ENCODE results near the gene PAK5. TPM values are rescaled to one million over a fixed set of nuclear protein-coding genes. Genes with fewer than 3 reads are reported as not detected.

The PAK5 gene
- total RNA-seq, 2 donors from 2014 or later, result 0.22 to 0.42 TPM

DNA sequence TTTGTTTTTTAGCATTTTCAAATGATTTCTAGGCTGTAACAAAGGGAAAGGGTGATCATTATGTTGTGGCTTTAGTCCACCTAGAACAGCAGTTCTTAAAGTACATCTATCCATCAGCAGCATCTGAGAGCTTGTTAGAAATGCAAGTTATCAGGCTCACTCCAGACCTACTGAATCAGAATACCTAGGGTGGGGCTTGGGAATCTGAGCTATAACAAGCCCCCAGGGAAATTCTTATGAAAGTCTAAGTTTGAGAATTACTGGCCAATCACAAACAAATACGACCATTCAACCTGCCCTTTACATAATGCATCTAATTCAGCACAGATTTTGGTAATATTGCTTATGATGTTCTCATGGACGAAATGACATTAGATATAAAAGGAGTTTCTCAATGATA lies 201.0 kb downstream of the PAK5 start:
- Mint-ChIP-seq H3K4me1 (no peaks in the 10 kb centered on the region), H3K9me3 (peaks cover 7% of the 10 kb centered on the region), H3K27ac (no peak overlapping the region), H3K27me3 (ENCODE audit: insufficient read depth) (no peaks in the 10 kb centered on the region), H3K4me3 (no peak overlapping the region), H3K36me3 (ENCODE audit: low read depth) (no peaks in the 10 kb centered on the region)
- H3K4me3 ChIP-seq (ENCODE audit: low read length), result no peak overlapping the region
- H3K27ac ChIP-seq (ENCODE audit: low read depth, low read length), result no peak overlapping the region
- no peaks in the 10 kb centered on the region for H3K9me3 ChIP-seq (ENCODE audit: control insufficient read depth, low read length)
- no peaks in the 10 kb centered on the region for H3K36me3 ChIP-seq (ENCODE audit: control insufficient read depth, insufficient read depth, low read length)
- TF ChIP-seq, protein P1, sequence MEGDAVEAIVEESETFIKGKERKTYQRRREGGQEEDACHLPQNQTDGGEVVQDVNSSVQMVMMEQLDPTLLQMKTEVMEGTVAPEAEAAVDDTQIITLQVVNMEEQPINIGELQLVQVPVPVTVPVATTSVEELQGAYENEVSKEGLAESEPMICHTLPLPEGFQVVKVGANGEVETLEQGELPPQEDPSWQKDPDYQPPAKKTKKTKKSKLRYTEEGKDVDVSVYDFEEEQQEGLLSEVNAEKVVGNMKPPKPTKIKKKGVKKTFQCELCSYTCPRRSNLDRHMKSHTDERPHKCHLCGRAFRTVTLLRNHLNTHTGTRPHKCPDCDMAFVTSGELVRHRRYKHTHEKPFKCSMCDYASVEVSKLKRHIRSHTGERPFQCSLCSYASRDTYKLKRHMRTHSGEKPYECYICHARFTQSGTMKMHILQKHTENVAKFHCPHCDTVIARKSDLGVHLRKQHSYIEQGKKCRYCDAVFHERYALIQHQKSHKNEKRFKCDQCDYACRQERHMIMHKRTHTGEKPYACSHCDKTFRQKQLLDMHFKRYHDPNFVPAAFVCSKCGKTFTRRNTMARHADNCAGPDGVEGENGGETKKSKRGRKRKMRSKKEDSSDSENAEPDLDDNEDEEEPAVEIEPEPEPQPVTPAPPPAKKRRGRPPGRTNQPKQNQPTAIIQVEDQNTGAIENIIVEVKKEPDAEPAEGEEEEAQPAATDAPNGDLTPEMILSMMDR (conservative IDR thresholded peaks at IDR 0.05), result no peak
- no peaks in the 10 kb centered on the region for H3K4me1 ChIP-seq (ENCODE audit: control insufficient read depth, insufficient read depth, low read length)
- H3K27me3 ChIP-seq (ENCODE audit: control insufficient read depth, insufficient read depth, low read length, poor library complexity, severe bottlenecking), result no peaks in the 10 kb centered on the region
- 97% methylated on average over 2 of the region's 2 CpGs; no CpG with 5 or more reads in 1 of the 2 experiments for WGBS, 2 experiments (ENCODE audit: insufficient coverage in 1 of 2, insufficient read length in 1 of 2)
- H3K9ac ChIP-seq (ENCODE audit: extremely low read depth, low read length, poor library complexity, severe bottlenecking), result no peak overlapping the region
- DNase-seq, result no peak

DNA sequence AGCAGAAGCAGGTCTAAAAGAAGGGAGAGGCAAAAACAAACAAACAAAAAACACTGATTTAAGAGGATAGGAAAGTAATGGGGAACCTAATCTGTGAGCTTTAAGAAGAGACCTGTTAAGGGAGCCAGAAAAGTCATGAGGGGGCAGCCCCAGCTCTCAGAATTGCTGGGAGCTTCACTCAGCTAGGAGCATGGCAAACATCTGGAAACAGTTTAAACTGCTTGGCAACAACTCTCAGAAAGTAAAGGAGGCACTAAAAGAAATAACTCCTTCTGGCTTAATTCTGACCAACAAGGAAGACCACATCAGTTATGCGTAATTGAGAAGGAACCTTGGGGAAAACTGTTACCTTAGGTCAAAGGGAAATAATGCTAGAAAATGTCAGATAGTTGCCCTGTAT lies 203.1 kb downstream of the PAK5 start:
- no peak overlapping the region for H3K9ac ChIP-seq (ENCODE audit: extremely low read depth, low read length, poor library complexity, severe bottlenecking)
- 95 to 100% methylated on average over 1 of the region's 1 CpG for WGBS, 2 experiments (ENCODE audit: insufficient coverage in 1 of 2, insufficient read length in 1 of 2)
- no peak overlapping the region for H3K4me3 ChIP-seq (ENCODE audit: low read length)
- no peak for DNase-seq
- no peaks in the 10 kb centered on the region for H3K36me3 Mint-ChIP-seq (ENCODE audit: low read depth)
- no peak overlapping the region for H3K4me3 Mint-ChIP-seq
- H3K9me3 ChIP-seq (ENCODE audit: control insufficient read depth, low read length), result no peaks in the 10 kb centered on the region
- no peak overlapping the region for H3K27ac Mint-ChIP-seq
- peaks cover 4% of the 10 kb centered on the region for H3K9me3 Mint-ChIP-seq
- TF ChIP-seq, protein P1 (conservative IDR thresholded peaks at IDR 0.05), result no peak
- no peaks in the 10 kb centered on the region for H3K4me1 Mint-ChIP-seq
- no peaks in the 10 kb centered on the region for H3K27me3 ChIP-seq (ENCODE audit: control insufficient read depth, insufficient read depth, low read length, poor library complexity, severe bottlenecking)
- no peaks in the 10 kb centered on the region for H3K27me3 Mint-ChIP-seq (ENCODE audit: insufficient read depth)
- no peak overlapping the region for H3K27ac ChIP-seq (ENCODE audit: low read depth, low read length)
- no peaks in the 10 kb centered on the region for H3K4me1 ChIP-seq (ENCODE audit: control insufficient read depth, insufficient read depth, low read length)
- no peaks in the 10 kb centered on the region for H3K36me3 ChIP-seq (ENCODE audit: control insufficient read depth, insufficient read depth, low read length)

DNA sequence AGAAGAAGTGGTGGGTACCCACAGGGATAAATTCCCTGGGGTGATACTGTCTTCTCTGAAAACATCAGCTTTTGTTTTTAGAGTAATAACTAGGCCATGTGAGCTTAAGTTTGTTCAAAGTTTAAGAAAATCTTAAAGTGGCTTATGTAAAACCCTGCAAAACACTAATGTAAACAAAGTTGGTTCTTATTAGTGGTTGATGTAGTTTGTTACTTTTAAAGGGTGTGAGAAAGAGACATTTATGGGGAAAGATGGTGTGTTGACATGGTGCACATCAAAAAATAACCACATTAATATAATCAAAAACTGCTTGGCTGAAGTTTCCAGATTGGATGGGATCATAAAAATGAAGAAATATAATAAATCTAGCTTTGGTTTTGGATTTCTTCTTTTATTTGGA lies 204.5 kb downstream of the PAK5 start:
- no peaks in the 10 kb centered on the region for H3K36me3 Mint-ChIP-seq (ENCODE audit: low read depth)
- H3K4me3 ChIP-seq (ENCODE audit: low read length), result no peak overlapping the region

More for the DNA sequence above, 204.5 kb downstream of the PAK5 start:
- no peak for DNase-seq
- TF ChIP-seq, protein P1 (conservative IDR thresholded peaks at IDR 0.05), result no peak
- Histone ChIP-seq H3K27ac (ENCODE audit: low read depth, low read length) (no peak overlapping the region), H3K36me3 (ENCODE audit: control insufficient read depth, insufficient read depth, low read length) (no peaks in the 10 kb centered on the region), H3K27me3 (ENCODE audit: control insufficient read depth, insufficient read depth, low read length, poor library complexity, severe bottlenecking) (no peaks in the 10 kb centered on the region), H3K9ac (ENCODE audit: extremely low read depth, low read length, poor library complexity, severe bottlenecking) (no peak overlapping the region), H3K9me3 (ENCODE audit: control insufficient read depth, low read length) (no peaks in the 10 kb centered on the region), H3K4me1 (ENCODE audit: control insufficient read depth, insufficient read depth, low read length) (no peaks in the 10 kb centered on the region)
- Mint-ChIP-seq H3K9me3 (no peaks in the 10 kb centered on the region), H3K4me1 (no peaks in the 10 kb centered on the region), H3K4me3 (no peak overlapping the region), H3K27me3 (ENCODE audit: insufficient read depth) (no peaks in the 10 kb centered on the region), H3K27ac (no peak overlapping the region)
